ENCODE results near the gene CBX1.

DNA sequence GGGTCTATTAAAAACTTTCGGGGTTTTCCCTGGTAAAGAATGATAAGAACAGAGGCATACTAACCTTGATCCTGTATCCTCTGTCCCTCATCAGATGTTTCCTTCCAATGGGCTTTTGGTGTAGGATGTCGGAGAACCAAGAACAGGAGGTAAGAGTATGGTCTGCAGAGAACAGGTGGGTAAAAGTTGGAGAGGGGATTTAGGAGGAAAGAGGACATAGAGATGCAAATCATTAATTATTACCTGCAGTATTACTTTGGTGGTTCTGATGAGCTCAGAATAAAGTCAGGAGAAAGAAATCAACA lies 10.6 kb upstream of the CBX1 start:
- TF ChIP-seq, protein P1, sequence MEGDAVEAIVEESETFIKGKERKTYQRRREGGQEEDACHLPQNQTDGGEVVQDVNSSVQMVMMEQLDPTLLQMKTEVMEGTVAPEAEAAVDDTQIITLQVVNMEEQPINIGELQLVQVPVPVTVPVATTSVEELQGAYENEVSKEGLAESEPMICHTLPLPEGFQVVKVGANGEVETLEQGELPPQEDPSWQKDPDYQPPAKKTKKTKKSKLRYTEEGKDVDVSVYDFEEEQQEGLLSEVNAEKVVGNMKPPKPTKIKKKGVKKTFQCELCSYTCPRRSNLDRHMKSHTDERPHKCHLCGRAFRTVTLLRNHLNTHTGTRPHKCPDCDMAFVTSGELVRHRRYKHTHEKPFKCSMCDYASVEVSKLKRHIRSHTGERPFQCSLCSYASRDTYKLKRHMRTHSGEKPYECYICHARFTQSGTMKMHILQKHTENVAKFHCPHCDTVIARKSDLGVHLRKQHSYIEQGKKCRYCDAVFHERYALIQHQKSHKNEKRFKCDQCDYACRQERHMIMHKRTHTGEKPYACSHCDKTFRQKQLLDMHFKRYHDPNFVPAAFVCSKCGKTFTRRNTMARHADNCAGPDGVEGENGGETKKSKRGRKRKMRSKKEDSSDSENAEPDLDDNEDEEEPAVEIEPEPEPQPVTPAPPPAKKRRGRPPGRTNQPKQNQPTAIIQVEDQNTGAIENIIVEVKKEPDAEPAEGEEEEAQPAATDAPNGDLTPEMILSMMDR (IDR thresholded peaks at IDR 0.05): no peak
- TF ChIP-seq POLR2AphosphoS5 (IDR thresholded peaks at IDR 0.05): no peak
